Adrenal gland (tissue), 5 donors: ENCODE measurements around the gene TMEM94.

Experiments used
- POLR2A ChIP-seq, 2 donors: fragments of 450-650 bp; IDR thresholded peaks; one replicate each; pipeline ENCODE4 v1.6.1; 2017; ENCODE audit warnings: antibody characterized with exemption in 2 of 2, mild to moderate bottlenecking in 2 of 2, moderate library complexity in 1 of 2
- TF ChIP-seq, protein P1 (sequence below), 6 experiments: fragments of 450-650 bp in 4 of 6; fragments of 200-600 bp in 2 of 6; sonication (generic) in 1 of 6; IDR thresholded peaks; 1 replicate in 5 of 6; 2 replicates in 1 of 6; pipeline versions ENCODE4 v1.5.1 to v1.8.0; 2016 to 2021; ENCODE audit warnings: antibody characterized with exemption in 6 of 6, mild to moderate bottlenecking in 2 of 6, moderate library complexity in 1 of 6
- donor health status: DM: no; HTN: no; CAD: no.

DNA sequence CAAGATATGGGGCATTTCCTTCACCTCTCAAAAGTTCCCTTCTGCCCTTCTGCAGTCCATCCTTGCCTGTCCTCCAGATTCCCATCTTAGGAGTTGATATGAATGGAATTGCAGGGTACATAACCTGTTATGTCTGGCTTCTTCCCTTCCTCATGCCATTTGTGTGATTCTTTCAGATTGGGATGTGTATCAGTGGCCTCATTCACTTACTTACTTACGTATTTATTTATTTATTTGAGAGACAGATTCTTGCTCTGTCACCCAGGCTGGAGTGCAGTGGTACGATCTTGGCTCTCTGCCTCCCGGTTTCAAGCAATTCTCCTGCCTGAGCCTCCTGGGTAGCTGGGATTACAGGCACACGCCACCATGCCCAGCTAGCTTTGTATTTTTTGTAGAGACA lies 6.2 kb upstream of the TMEM94 start:
- TF ChIP-seq, protein P1, sequence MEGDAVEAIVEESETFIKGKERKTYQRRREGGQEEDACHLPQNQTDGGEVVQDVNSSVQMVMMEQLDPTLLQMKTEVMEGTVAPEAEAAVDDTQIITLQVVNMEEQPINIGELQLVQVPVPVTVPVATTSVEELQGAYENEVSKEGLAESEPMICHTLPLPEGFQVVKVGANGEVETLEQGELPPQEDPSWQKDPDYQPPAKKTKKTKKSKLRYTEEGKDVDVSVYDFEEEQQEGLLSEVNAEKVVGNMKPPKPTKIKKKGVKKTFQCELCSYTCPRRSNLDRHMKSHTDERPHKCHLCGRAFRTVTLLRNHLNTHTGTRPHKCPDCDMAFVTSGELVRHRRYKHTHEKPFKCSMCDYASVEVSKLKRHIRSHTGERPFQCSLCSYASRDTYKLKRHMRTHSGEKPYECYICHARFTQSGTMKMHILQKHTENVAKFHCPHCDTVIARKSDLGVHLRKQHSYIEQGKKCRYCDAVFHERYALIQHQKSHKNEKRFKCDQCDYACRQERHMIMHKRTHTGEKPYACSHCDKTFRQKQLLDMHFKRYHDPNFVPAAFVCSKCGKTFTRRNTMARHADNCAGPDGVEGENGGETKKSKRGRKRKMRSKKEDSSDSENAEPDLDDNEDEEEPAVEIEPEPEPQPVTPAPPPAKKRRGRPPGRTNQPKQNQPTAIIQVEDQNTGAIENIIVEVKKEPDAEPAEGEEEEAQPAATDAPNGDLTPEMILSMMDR (IDR thresholded peaks at IDR 0.05), result no peak
- no peak for TF ChIP-seq POLR2A (IDR thresholded peaks at IDR 0.05)
